MCF 10A (cell line): ENCODE measurements around the gene MOCOS. TPM values are rescaled to one million over a fixed set of nuclear protein-coding genes. Genes with fewer than 3 reads are reported as not detected.

Experiments used
- BruUV-seq: library from RNA; stranded (reverse); fragments of 400-500 nt; replicated peaks from 2 replicates; lab custom pipeline; 2021; lab: Mats Ljungman, UMichigan
- CTCF ChIA-PET: fragments of 300-600 bp; sonication (Branson Sonifier 250); formaldehyde crosslinking; extraction: SDS; loops from one replicate; lab custom pipeline; 2021; ENCODE audit warnings: antibody characterized with exemption, inconsistent platforms; lab: Yijun Ruan, JAX
- POLR2A ChIA-PET: fragments of 300-600, 350-650 bp; sonication (Branson Sonifier 250); formaldehyde crosslinking; extraction: SDS; loops from one replicate; lab custom pipeline; 2020; ENCODE audit warnings: antibody characterized with exemption, inconsistent platforms; lab: Yijun Ruan, JAX
- DNase-seq: peaks from one replicate; pipeline ENCODE4 v3.0.0-alpha.2; 2018; ENCODE audit not compliant: unreplicated experiment
- H3K27ac Mint-ChIP-seq: one replicate; pipeline ENCODE4 v1.8.0; 2022; ENCODE audit warnings: mild to moderate bottlenecking, low read depth, mixed read lengths; ENCODE audit not compliant: unreplicated experiment
- H3K27me3 Mint-ChIP-seq: one replicate; pipeline ENCODE4 v1.8.0; 2022; ENCODE audit warnings: mixed read lengths; ENCODE audit not compliant: insufficient read depth, unreplicated experiment
- H3K36me3 Mint-ChIP-seq: one replicate; pipeline ENCODE4 v1.8.0; 2022; ENCODE audit warnings: mild to moderate bottlenecking, moderate library complexity, mixed read lengths; ENCODE audit not compliant: insufficient read depth, unreplicated experiment
- H3K4me1 Mint-ChIP-seq: one replicate; pipeline ENCODE4 v1.8.0; 2022; ENCODE audit warnings: mixed read lengths; ENCODE audit not compliant: insufficient read depth, unreplicated experiment
- H3K4me3 Mint-ChIP-seq: one replicate; pipeline ENCODE4 v1.8.0; 2022; ENCODE audit warnings: mild to moderate bottlenecking, moderate library complexity, mixed read lengths; ENCODE audit not compliant: unreplicated experiment
- H3K9me3 Mint-ChIP-seq: one replicate; pipeline ENCODE4 v1.8.0; 2022; ENCODE audit warnings: mixed read lengths; ENCODE audit not compliant: unreplicated experiment
- intact Hi-C: fragments of 100-400 bp; cut with micrococcal nuclease; formaldehyde crosslinking; loops from 2 replicates; pipeline ENCODE4 v1.14.1; 2022
- total RNA-seq: library from RNA; stranded (reverse); gene quantifications from 2 replicates; pipeline ENCODE4 v1.2.3, GENCODE V29; 2022
- TF ChIP-seq, protein P1 (sequence below): fragments of 200-600 bp; IDR thresholded peaks from one replicate; pipeline ENCODE4 v1.8.0; 2022; ENCODE audit warnings: antibody characterized with exemption, mild to moderate bottlenecking; ENCODE audit not compliant: unreplicated experiment

The MOCOS gene
- total RNA-seq, 1 experiment from 2014 or later: 81.1 TPM

DNA sequence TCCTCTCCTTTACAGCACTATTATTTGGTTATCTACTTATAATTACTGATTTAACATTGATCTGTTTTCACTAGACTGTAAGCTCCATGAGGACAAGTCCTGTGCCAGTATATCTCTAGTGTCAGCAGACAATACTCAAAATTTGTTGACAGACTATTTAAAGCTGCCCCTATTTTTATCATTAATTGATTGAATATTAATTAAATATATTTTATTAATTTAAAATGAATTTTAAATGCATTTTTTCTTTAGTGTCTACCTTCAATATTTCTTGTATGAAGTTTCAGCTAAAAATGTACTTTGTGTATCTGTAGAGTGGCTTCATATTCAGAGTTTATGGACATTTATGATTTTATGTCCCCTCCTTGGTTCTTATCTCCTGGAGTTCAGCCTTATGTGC lies 83.9 kb downstream of the MOCOS start:
- ChIA-PET POLR2A (no interaction called here), CTCF (interaction anchor here (1.1 to 1.7 kb wide), 2 partner anchors 10 to 13 kb away, joined by 4 to 7 read pairs; no protein-coding TSS in a partner anchor)
- H3K4me3 Mint-ChIP-seq: no peak overlapping the region
- no peaks in the 10 kb centered on the region for H3K27me3 Mint-ChIP-seq
- H3K9me3 Mint-ChIP-seq: no peaks in the 10 kb centered on the region
- H3K27ac Mint-ChIP-seq: no peak overlapping the region
- intact Hi-C loops: no loop called here
- TF ChIP-seq, protein P1, sequence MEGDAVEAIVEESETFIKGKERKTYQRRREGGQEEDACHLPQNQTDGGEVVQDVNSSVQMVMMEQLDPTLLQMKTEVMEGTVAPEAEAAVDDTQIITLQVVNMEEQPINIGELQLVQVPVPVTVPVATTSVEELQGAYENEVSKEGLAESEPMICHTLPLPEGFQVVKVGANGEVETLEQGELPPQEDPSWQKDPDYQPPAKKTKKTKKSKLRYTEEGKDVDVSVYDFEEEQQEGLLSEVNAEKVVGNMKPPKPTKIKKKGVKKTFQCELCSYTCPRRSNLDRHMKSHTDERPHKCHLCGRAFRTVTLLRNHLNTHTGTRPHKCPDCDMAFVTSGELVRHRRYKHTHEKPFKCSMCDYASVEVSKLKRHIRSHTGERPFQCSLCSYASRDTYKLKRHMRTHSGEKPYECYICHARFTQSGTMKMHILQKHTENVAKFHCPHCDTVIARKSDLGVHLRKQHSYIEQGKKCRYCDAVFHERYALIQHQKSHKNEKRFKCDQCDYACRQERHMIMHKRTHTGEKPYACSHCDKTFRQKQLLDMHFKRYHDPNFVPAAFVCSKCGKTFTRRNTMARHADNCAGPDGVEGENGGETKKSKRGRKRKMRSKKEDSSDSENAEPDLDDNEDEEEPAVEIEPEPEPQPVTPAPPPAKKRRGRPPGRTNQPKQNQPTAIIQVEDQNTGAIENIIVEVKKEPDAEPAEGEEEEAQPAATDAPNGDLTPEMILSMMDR: no peak
- peaks cover 84% of the 10 kb centered on the region for H3K36me3 Mint-ChIP-seq
- H3K4me1 Mint-ChIP-seq: peaks cover 4% of the 10 kb centered on the region
- BruUV-seq: no TSS peak
- DNase-seq: no peak

DNA sequence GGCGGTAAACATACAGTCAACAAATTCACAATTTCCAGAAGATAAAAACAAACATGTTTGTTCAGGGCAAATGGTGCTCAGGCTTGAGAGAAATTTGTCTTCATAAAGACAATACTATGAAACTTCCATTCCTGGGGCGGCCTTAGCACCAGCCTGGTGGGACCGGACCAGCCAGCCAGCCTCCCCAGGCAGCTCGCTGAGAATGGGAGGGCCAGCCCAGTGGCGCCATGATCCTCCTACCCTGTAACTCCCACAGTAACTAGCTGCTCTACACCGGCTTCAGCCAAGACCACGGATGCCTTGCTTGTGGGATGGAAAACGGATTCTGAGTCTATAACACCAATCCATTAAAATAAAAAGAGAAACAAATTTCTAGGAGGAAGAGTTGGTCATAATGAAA lies 86.0 kb downstream of the MOCOS start:
- DNase-seq: no peak
- intact Hi-C loops: no loop called here
- Mint-ChIP-seq H3K36me3 (peaks cover 62% of the 10 kb centered on the region), H3K27me3 (no peaks in the 10 kb centered on the region), H3K9me3 (no peaks in the 10 kb centered on the region), H3K4me1 (peaks cover 9% of the 10 kb centered on the region), H3K4me3 (no peak overlapping the region), H3K27ac (no peak overlapping the region)
- TF ChIP-seq, protein P1: no peak
- ChIA-PET POLR2A (interaction anchor here (0.7 to 1.3 kb wide), 3 partner anchors 10 to 160 kb away, joined by 3 read pairs; no protein-coding TSS in a partner anchor), CTCF (interaction anchor here (0.6 to 2.9 kb wide), 3 partner anchors 11 to 494 kb away, joined by 3 to 15 read pairs (median 5); no protein-coding TSS in a partner anchor)
- BruUV-seq: no TSS peak

DNA sequence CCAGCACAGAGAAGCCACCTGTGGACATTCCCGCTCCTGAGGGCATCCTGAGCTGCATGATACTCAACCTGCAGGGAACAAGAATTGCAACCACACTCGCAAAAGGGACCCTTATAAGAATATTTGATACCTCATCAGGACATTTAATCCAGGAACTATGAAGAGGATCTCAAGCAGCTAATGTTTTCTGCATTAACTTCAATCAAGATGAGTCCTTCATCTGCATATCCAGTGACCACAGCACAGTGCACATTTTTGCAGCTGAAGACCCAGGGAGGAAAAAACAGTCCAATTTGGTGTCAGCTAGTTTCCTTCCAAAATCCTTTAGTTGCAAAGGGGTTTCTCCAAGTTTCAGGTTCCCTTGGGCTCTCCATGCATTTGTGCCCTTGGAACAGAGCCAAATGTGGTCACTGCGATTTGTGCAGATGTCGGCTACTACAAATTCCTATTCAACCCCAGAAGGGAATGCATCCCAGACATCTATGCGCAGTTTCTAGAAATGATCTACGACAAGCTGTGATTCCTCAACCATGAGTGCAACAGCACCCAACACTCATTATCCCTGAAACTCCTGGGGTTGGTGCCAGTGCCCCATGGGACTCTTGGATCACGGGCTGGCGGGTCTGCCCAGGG lies 86.9 kb downstream of the MOCOS start:
- ChIA-PET CTCF (interaction anchor here (0.6 to 2.9 kb wide), 4 partner anchors 10 to 493 kb away, joined by 3 to 15 read pairs (median 4); no protein-coding TSS in a partner anchor), POLR2A (interaction anchor here (0.8 to 0.9 kb wide), 2 partner anchors 9 to 86 kb away, joined by 3 read pairs; no protein-coding TSS in a partner anchor)
- TF ChIP-seq, protein P1: no peak

DNA sequence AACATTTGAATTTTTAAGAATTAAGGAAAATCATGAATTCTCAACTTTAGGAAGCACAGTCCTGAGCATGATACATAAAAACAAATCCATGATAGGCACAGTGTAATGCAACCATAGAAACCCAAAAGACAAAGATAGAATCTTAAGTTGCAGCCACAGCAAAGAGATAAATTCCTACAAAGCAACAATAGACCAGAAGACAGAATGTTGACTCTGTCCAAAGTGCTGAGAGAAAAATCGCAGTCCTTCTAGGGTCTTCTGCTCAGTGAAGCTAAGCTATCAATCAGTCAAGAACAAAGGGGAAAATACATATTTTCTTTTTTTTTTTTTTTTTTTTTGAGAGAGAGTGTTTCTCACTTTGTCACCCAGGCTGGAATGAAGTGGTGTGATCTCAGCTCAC lies 88.3 kb downstream of the MOCOS start:
- POLR2A ChIA-PET: interaction anchor here (0.6 to 0.7 kb wide), 2 partner anchors 463 to 566 kb away, joined by 3 read pairs; no protein-coding TSS in a partner anchor
- H3K27me3 Mint-ChIP-seq: no peaks in the 10 kb centered on the region
- TF ChIP-seq, protein P1: no peak
- no peak overlapping the region for H3K27ac Mint-ChIP-seq
- no peaks in the 10 kb centered on the region for H3K9me3 Mint-ChIP-seq
- no peak for DNase-seq
- peaks cover 9% of the 10 kb centered on the region for H3K4me1 Mint-ChIP-seq
- H3K4me3 Mint-ChIP-seq: no peak overlapping the region
- intact Hi-C loops: no loop called here
- CTCF ChIA-PET: interaction anchor here (0.6 to 2.9 kb wide), 2 partner anchors 8 to 11 kb away, joined by 3 to 15 read pairs; no protein-coding TSS in a partner anchor
- no TSS peak for BruUV-seq
- peaks cover 40% of the 10 kb centered on the region for H3K36me3 Mint-ChIP-seq

More for the DNA sequence above, 86.9 kb downstream of the MOCOS start:
- DNase-seq: no peak
- Mint-ChIP-seq H3K36me3 (peaks cover 54% of the 10 kb centered on the region), H3K4me3 (no peak overlapping the region), H3K27me3 (no peaks in the 10 kb centered on the region), H3K9me3 (no peaks in the 10 kb centered on the region), H3K27ac (no peak overlapping the region), H3K4me1 (peaks cover 9% of the 10 kb centered on the region)
- intact Hi-C loops: no loop called here
- BruUV-seq: no TSS peak
